HepG2 (cell line): ENCODE measurements around the gene IRS1. TPM values are rescaled to one million over a fixed set of nuclear protein-coding genes. Genes with fewer than 3 reads are reported as not detected.
A peak's percentile ranks its signal among the peaks of the same experiment; 100 is the strongest.

Experiments used
- FOXA3 ChIP-seq: IDR thresholded peaks from 2 replicates; pipeline ENCODE4 v1.6.1; 2016; ENCODE audit warnings: missing genetic modification reagents, missing compliant biosample characterization
- ZFP36L1 ChIP-seq: sonication (generic); formaldehyde crosslinking; IDR thresholded peaks from 2 replicates; pipeline ENCODE4 v1.8.0; 2022; ENCODE audit warnings: mild to moderate bottlenecking, missing genetic modification reagents, moderate library complexity
- ZFP37 ChIP-seq: sonication (generic); formaldehyde crosslinking; IDR thresholded peaks from 2 replicates; pipeline ENCODE4 v1.4.0; 2020; ENCODE audit warnings: missing genetic modification reagents, borderline replicate concordance
- ZNF329 ChIP-seq: sonication (generic); formaldehyde crosslinking; IDR thresholded peaks from 2 replicates; pipeline ENCODE4 v1.9.0; 2021; ENCODE audit warnings: low read depth, mild to moderate bottlenecking, missing genetic modification reagents
- ZNF552 ChIP-seq: sonication (generic); formaldehyde crosslinking; IDR thresholded peaks from 2 replicates; pipeline ENCODE4 v1.9.0; 2022; ENCODE audit warnings: missing genetic modification reagents, mild to moderate bottlenecking, borderline replicate concordance
- polyA plus RNA-seq, 8 experiments: library from polyadenylated mRNA; depleted of rRNA in 3 of 8; stranded (reverse) in 7 of 8; unstranded in 1 of 8; fragments of >200 nt; fragmentation: Illumina TruSeq in 4 of 8; extraction: Trizol in 4 of 8; gene quantifications; 2 replicates each; pipeline versions ENCODE4 v1.2.1 to v1.2.3, GENCODE V29; 2011 to 2016; ENCODE audit warnings: low read depth in 4 of 8, missing spikeins in 1 of 8, mixed read lengths in 1 of 8; ENCODE audit not compliant: insufficient read depth in 1 of 8
- total RNA-seq, 5 experiments: library from RNA; depleted of rRNA; stranded (reverse); fragments of >200 nt; fragmentation: Illumina TruSeq; extraction: Trizol; gene quantifications; 2 replicates each; pipeline ENCODE4 v1.2.3, GENCODE V29; 2016; ENCODE audit warnings: low read depth in 1 of 5
- TF ChIP-seq, protein P1 (sequence below): sonication (generic); formaldehyde crosslinking; IDR thresholded peaks from one replicate; pipeline ENCODE4 v1.5.1; 2020; ENCODE audit warnings: mild to moderate bottlenecking, missing genetic modification reagents; ENCODE audit errors: not compliant biosample characterization
- TF ChIP-seq, protein P2 (sequence below): IDR thresholded peaks from 2 replicates; pipeline ENCODE4 v1.4.0; 2020; ENCODE audit warnings: mild to moderate bottlenecking, missing genetic modification reagents
- TF ChIP-seq, protein P3 (sequence below): sonication (generic); formaldehyde crosslinking; IDR thresholded peaks from 2 replicates; pipeline ENCODE4 v1.5.1; 2020; ENCODE audit warnings: mild to moderate bottlenecking, missing genetic modification reagents, borderline replicate concordance
- TF ChIP-seq, protein P4 (sequence below): IDR thresholded peaks from 2 replicates; pipeline ENCODE4 v1.6.1; 2016; ENCODE audit warnings: missing compliant biosample characterization, missing genetic modification reagents, borderline replicate concordance
- TF ChIP-seq, protein P5 (sequence below): sonication (generic); formaldehyde crosslinking; conservative IDR thresholded peaks from 2 replicates; pipeline ENCODE4 v1.4.0; 2020; ENCODE audit warnings: mild to moderate bottlenecking, missing genetic modification reagents, moderate library complexity

The IRS1 gene
- total and polyA plus RNA-seq, 2 of the 13 experiments (the other 11 are each of a cell fraction or from before 2014, with no cell fraction given): 8.7 to 9.0 TPM

DNA sequence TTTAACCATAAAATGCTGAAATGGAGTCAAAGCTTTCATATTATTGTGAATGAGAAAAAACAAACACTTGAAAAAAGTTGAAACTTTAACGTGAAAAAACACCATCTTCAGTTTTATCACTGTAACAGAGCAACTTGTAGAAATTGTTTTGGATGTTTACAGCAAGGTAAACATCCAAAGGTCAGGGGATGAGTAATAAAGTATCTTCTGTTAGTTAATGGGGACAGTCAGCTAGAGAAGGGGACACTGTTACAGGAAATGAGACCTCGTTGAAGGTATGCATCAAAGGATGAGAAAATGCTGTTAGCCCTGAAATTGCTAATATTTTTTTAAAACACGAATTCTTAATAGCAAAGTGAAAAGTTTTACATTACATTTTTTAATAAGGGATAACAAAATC lies 39.1 kb upstream of the IRS1 start (continued):
- TF ChIP-seq, protein P1, sequence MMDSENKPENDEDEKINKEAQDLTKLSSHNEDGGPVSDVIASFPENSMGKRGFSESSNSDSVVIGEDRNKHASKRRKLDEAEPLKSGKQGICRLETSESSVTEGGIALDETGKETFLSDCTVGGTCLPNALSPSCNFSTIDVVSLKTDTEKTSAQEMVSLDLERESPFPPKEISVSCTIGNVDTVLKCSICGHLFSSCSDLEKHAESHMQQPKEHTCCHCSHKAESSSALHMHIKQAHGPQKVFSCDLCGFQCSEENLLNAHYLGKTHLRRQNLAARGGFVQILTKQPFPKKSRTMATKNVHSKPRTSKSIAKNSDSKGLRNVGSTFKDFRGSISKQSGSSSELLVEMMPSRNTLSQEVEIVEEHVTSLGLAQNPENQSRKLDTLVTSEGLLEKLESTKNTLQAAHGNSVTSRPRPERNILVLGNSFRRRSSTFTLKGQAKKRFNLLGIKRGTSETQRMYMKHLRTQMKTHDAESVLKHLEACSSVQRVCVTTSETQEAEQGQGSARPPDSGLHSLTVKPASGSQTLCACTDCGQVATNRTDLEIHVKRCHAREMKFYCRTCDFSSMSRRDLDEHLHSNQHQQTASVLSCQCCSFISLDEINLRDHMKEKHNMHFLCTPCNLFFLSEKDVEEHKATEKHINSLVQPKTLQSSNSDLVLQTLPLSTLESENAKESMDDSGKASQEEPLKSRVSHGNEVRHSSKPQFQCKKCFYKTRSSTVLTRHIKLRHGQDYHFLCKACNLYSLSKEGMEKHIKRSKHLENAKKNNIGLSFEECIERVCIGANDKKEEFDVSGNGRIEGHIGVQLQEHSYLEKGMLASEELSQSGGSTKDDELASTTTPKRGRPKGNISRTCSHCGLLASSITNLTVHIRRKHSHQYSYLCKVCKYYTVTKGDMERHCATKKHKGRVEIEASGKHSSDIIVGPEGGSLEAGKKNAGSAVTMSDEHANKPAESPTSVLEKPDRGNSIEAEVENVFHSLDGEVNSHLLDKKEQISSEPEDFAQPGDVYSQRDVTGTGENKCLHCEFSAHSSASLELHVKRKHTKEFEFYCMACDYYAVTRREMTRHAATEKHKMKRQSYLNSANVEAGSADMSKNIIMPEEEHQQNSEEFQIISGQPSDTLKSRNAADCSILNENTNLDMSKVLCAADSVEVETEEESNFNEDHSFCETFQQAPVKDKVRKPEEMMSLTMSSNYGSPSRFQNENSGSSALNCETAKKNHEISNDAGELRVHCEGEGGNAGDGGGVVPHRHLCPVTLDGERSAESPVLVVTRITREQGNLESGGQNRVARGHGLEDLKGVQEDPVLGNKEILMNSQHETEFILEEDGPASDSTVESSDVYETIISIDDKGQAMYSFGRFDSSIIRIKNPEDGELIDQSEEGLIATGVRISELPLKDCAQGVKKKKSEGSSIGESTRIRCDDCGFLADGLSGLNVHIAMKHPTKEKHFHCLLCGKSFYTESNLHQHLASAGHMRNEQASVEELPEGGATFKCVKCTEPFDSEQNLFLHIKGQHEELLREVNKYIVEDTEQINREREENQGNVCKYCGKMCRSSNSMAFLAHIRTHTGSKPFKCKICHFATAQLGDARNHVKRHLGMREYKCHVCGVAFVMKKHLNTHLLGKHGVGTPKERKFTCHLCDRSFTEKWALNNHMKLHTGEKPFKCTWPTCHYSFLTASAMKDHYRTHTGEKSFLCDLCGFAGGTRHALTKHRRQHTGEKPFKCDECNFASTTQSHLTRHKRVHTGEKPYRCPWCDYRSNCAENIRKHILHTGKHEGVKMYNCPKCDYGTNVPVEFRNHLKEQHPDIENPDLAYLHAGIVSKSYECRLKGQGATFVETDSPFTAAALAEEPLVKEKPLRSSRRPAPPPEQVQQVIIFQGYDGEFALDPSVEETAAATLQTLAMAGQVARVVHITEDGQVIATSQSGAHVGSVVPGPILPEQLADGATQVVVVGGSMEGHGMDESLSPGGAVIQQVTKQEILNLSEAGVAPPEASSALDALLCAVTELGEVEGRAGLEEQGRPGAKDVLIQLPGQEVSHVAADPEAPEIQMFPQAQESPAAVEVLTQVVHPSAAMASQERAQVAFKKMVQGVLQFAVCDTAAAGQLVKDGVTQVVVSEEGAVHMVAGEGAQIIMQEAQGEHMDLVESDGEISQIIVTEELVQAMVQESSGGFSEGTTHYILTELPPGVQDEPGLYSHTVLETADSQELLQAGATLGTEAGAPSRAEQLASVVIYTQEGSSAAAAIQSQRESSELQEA (CRISPR knock-in tag): no peak
- peak; percentile 95 for TF ChIP-seq FOXA3 (CRISPR knock-in tag)
- no peak for TF ChIP-seq ZNF552 (CRISPR knock-in tag)
- no peak for TF ChIP-seq ZNF329
- TF ChIP-seq, protein P2, sequence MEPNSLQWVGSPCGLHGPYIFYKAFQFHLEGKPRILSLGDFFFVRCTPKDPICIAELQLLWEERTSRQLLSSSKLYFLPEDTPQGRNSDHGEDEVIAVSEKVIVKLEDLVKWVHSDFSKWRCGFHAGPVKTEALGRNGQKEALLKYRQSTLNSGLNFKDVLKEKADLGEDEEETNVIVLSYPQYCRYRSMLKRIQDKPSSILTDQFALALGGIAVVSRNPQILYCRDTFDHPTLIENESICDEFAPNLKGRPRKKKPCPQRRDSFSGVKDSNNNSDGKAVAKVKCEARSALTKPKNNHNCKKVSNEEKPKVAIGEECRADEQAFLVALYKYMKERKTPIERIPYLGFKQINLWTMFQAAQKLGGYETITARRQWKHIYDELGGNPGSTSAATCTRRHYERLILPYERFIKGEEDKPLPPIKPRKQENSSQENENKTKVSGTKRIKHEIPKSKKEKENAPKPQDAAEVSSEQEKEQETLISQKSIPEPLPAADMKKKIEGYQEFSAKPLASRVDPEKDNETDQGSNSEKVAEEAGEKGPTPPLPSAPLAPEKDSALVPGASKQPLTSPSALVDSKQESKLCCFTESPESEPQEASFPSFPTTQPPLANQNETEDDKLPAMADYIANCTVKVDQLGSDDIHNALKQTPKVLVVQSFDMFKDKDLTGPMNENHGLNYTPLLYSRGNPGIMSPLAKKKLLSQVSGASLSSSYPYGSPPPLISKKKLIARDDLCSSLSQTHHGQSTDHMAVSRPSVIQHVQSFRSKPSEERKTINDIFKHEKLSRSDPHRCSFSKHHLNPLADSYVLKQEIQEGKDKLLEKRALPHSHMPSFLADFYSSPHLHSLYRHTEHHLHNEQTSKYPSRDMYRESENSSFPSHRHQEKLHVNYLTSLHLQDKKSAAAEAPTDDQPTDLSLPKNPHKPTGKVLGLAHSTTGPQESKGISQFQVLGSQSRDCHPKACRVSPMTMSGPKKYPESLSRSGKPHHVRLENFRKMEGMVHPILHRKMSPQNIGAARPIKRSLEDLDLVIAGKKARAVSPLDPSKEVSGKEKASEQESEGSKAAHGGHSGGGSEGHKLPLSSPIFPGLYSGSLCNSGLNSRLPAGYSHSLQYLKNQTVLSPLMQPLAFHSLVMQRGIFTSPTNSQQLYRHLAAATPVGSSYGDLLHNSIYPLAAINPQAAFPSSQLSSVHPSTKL (CRISPR knock-in tag): peak; percentile 77
- TF ChIP-seq ZFP36L1 (CRISPR knock-in tag): no peak
- TF ChIP-seq, protein P3, sequence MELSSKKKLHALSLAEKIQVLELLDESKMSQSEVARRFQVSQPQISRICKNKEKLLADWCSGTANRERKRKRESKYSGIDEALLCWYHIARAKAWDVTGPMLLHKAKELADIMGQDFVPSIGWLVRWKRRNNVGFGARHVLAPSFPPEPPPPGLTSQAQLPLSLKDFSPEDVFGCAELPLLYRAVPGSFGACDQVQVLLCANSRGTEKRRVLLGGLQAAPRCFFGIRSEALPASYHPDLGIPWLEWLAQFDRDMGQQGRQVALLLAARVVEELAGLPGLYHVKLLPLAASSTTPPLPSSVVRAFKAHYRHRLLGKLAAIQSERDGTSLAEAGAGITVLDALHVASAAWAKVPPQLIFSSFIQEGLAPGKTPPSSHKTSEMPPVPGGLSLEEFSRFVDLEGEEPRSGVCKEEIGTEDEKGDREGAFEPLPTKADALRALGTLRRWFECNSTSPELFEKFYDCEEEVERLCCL (CRISPR knock-in tag): no peak
- TF ChIP-seq, protein P4, sequence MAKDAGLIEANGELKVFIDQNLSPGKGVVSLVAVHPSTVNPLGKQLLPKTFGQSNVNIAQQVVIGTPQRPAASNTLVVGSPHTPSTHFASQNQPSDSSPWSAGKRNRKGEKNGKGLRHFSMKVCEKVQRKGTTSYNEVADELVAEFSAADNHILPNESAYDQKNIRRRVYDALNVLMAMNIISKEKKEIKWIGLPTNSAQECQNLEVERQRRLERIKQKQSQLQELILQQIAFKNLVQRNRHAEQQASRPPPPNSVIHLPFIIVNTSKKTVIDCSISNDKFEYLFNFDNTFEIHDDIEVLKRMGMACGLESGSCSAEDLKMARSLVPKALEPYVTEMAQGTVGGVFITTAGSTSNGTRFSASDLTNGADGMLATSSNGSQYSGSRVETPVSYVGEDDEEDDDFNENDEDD (CRISPR knock-in tag): no peak
- TF ChIP-seq ZFP37 (CRISPR knock-in tag): no peak
- TF ChIP-seq, protein P5, sequence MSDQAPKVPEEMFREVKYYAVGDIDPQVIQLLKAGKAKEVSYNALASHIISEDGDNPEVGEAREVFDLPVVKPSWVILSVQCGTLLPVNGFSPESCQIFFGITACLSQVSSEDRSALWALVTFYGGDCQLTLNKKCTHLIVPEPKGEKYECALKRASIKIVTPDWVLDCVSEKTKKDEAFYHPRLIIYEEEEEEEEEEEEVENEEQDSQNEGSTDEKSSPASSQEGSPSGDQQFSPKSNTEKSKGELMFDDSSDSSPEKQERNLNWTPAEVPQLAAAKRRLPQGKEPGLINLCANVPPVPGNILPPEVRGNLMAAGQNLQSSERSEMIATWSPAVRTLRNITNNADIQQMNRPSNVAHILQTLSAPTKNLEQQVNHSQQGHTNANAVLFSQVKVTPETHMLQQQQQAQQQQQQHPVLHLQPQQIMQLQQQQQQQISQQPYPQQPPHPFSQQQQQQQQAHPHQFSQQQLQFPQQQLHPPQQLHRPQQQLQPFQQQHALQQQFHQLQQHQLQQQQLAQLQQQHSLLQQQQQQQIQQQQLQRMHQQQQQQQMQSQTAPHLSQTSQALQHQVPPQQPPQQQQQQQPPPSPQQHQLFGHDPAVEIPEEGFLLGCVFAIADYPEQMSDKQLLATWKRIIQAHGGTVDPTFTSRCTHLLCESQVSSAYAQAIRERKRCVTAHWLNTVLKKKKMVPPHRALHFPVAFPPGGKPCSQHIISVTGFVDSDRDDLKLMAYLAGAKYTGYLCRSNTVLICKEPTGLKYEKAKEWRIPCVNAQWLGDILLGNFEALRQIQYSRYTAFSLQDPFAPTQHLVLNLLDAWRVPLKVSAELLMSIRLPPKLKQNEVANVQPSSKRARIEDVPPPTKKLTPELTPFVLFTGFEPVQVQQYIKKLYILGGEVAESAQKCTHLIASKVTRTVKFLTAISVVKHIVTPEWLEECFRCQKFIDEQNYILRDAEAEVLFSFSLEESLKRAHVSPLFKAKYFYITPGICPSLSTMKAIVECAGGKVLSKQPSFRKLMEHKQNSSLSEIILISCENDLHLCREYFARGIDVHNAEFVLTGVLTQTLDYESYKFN: peak; percentile 78
